ENCODE data around the gene C16orf82. TPM values are rescaled to one million over a fixed set of nuclear protein-coding genes. Genes with fewer than 3 reads are reported as not detected.

The C16orf82 gene
- total RNA-seq, 1 donor from 2014 or later: not detected

DNA sequence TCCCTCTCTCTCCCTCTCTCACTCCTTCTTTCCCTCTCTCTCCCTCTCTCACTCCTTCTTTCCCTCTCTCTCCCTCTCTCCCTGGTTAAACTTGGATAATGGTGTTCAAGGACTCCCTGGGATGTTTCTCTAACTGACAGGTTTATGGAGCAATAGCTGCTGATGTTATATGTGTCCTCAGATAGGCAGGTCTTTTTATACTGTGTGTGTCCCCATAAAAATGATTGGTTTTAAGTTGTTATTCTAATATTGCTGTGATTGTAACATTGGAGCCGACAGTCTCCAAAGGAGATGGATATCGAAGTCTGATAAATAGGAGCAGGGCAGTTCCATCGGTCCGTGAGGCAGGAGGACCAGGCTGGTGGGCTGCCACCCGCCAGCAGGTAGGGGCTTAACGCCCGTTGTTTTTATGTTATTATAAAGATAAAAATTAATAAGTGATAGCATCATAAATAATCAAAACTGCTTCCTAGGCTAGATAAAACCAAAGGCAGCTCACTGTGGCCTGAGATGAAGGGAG, 38.1 kb upstream of the C16orf82 start:
- no peak for DNase-seq
- Histone ChIP-seq H3K27ac (replicated peaks) (no peak overlapping the region), H3K9me3 (replicated peaks) (peaks cover 4% of the 10 kb centered on the region), H3K4me3 (no peak overlapping the region), H3K36me3 (no peaks in the 10 kb centered on the region), H3K4me1 (no peaks in the 10 kb centered on the region), H3K27me3 (ENCODE audit: low read depth) (peaks cover 4% of the 10 kb centered on the region)
- TF ChIP-seq, protein P1, sequence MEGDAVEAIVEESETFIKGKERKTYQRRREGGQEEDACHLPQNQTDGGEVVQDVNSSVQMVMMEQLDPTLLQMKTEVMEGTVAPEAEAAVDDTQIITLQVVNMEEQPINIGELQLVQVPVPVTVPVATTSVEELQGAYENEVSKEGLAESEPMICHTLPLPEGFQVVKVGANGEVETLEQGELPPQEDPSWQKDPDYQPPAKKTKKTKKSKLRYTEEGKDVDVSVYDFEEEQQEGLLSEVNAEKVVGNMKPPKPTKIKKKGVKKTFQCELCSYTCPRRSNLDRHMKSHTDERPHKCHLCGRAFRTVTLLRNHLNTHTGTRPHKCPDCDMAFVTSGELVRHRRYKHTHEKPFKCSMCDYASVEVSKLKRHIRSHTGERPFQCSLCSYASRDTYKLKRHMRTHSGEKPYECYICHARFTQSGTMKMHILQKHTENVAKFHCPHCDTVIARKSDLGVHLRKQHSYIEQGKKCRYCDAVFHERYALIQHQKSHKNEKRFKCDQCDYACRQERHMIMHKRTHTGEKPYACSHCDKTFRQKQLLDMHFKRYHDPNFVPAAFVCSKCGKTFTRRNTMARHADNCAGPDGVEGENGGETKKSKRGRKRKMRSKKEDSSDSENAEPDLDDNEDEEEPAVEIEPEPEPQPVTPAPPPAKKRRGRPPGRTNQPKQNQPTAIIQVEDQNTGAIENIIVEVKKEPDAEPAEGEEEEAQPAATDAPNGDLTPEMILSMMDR (IDR thresholded peaks at IDR 0.05; ENCODE audit: borderline replicate concordance): no peak
- intact Hi-C loops (cut with micrococcal nuclease): no loop called here

DNA sequence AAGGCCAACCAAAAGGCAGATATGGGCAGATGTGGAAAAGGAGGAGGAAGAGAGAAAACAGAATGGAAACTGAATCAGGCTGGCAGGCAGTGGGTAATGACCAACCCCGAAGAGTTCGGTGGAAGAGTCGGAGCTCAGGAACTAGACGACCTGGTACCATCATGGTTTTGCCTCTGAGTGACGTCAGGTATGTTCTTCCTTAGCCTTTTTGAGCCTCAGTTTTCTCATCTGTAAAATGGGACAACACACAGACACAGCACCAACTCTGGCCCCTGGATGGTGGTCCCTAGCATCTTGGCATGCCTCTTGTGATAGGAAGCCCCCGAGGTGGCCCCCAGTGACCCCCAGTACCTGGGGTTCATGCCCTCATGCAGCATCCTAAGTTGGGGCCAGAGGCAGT, 37.2 kb upstream of the C16orf82 start:
- TF ChIP-seq, protein P1 (IDR thresholded peaks at IDR 0.05; ENCODE audit: borderline replicate concordance): no peak

DNA sequence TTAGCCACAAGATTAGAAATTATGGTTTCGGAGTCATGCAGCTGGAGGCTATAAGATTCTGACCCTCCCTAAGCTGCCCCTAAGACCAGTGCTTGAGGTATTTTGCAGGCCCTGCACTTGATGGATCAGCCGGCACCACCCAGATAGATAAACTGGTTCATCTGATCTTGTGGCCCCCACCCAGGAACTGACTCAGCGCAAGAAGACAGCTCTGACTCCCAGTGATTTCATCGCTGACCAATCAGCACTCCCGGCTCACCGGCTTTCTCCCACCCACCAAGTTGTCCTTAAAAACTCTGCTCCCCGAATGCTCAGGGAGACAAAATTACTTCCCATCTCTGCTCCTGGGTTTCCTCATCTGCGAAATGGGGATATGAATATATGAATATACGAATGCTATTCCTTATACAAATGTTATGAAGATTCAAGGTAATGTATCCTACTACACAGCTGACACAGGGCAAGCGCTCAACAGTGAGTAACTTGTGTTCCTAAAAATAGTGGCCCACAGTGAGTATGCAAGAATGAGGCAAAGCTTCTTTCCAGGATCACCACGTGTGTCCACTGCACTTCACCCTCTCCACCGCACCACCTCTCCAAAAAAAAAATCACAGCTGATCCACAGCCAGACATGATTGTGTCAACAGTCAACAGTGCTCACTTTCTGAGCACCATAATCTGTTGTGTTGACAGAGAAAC, 33.3 kb upstream of the C16orf82 start:
- H3K27me3 ChIP-seq (ENCODE audit: low read depth): peaks cover 12% of the 10 kb centered on the region
- no peak for DNase-seq
- H3K4me3 ChIP-seq: no peak overlapping the region
- no peaks in the 10 kb centered on the region for H3K36me3 ChIP-seq
- H3K27ac ChIP-seq (replicated peaks): no peak overlapping the region
- TF ChIP-seq, protein P1 (IDR thresholded peaks at IDR 0.05; ENCODE audit: borderline replicate concordance): no peak
- intact Hi-C loops (cut with micrococcal nuclease): no loop called here
- no peaks in the 10 kb centered on the region for H3K4me1 ChIP-seq
- peaks cover 11% of the 10 kb centered on the region for H3K9me3 ChIP-seq (replicated peaks)

More for the DNA sequence above, 37.2 kb upstream of the C16orf82 start:
- Histone ChIP-seq H3K4me1 (no peaks in the 10 kb centered on the region), H3K36me3 (no peaks in the 10 kb centered on the region), H3K9me3 (replicated peaks) (peaks cover 3% of the 10 kb centered on the region), H3K27me3 (ENCODE audit: low read depth) (peaks cover 11% of the 10 kb centered on the region), H3K27ac (replicated peaks) (no peak overlapping the region), H3K4me3 (no peak overlapping the region)
- intact Hi-C loops (cut with micrococcal nuclease): no loop called here
- DNase-seq: no peak

DNA sequence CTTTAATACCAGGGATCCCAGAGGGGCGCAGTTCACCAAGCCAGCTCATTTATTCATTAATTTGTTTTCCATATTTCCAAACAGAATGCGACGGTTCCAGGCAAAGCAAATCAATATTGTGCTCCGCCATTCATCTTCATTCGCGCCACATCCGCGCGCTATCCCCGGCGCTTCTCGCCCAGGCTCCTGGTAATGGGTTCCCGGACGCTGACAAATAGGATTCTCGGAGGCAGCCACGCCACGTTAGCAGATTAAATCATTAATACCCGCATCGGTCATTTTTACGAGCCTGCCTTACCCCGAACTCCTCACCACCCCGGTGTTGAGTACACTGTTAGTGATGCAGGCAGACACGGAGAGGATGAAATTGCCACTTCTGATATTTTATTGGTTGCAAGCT, 26.0 kb upstream of the C16orf82 start:
- H3K36me3 ChIP-seq: no peaks in the 10 kb centered on the region
- peaks cover 32% of the 10 kb centered on the region for H3K9me3 ChIP-seq (replicated peaks)
- H3K27me3 ChIP-seq (ENCODE audit: low read depth): peaks cover 19% of the 10 kb centered on the region
- H3K27ac ChIP-seq (replicated peaks): no peak overlapping the region
- no peaks in the 10 kb centered on the region for H3K4me1 ChIP-seq
- no peak overlapping the region for H3K4me3 ChIP-seq
- TF ChIP-seq, protein P1 (IDR thresholded peaks at IDR 0.05; ENCODE audit: borderline replicate concordance): no peak
- intact Hi-C loops (cut with micrococcal nuclease): no loop called here
- DNase-seq: no peak

DNA sequence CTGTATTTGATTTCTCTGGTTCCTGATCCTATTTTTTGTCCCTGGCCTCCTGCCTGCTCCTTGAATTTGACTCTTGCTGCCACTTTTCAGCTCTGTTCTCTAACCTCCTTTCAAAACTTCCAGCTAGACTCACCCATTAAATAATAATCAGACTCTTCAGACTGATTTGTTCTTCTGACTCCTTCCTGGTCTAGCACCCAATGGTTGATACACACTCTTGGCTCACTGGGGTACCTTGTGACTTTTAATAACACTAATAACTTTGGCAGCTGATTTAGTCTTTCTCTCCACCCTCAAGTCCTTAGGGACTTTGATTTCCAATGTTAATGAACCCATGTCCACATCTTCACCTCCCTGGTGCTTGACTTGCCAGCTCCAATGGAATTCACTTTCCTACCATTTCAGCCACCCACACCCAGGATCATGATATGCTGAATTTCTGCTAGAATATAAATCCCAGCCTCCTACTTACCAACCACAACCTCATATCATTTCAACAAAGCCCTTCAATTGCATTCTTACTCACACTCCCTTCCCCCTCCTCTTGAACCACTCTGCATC, 19.7 kb upstream of the C16orf82 start:
- TF ChIP-seq, protein P1 (IDR thresholded peaks at IDR 0.05; ENCODE audit: borderline replicate concordance): no peak
- intact Hi-C loops (cut with micrococcal nuclease): no loop called here
- Histone ChIP-seq H3K27ac (replicated peaks) (no peak overlapping the region), H3K27me3 (ENCODE audit: low read depth) (peaks cover 52% of the 10 kb centered on the region), H3K4me1 (no peaks in the 10 kb centered on the region), H3K9me3 (replicated peaks) (peaks cover 13% of the 10 kb centered on the region), H3K4me3 (no peak overlapping the region), H3K36me3 (no peaks in the 10 kb centered on the region)
- DNase-seq: no peak

All from left ventricle myocardium inferior (tissue), 1 donor.